T-helper 2 cell treated with Interferon-gamma antibody and Interleukin-4, amounts not matched to agents 100 ng/mL and 5 ng/mL, for 36 hours (primary cell): ENCODE results near the gene OSBPL7. TPM values are rescaled to one million over a fixed set of nuclear protein-coding genes. Genes with fewer than 3 reads are reported as not detected.

Experiments
- intact Hi-C: fragments of 100-400 bp; cut with micrococcal nuclease; formaldehyde crosslinking; loops from one replicate; pipeline ENCODE4 v1.15.1; 2023
- total RNA-seq: library from RNA; stranded (reverse); gene quantifications from 2 replicates; pipeline ENCODE4 v1.2.3, GENCODE V29; 2022

The OSBPL7 gene
- total RNA-seq, 1 donor from 2014 or later: 33.0 TPM

DNA sequence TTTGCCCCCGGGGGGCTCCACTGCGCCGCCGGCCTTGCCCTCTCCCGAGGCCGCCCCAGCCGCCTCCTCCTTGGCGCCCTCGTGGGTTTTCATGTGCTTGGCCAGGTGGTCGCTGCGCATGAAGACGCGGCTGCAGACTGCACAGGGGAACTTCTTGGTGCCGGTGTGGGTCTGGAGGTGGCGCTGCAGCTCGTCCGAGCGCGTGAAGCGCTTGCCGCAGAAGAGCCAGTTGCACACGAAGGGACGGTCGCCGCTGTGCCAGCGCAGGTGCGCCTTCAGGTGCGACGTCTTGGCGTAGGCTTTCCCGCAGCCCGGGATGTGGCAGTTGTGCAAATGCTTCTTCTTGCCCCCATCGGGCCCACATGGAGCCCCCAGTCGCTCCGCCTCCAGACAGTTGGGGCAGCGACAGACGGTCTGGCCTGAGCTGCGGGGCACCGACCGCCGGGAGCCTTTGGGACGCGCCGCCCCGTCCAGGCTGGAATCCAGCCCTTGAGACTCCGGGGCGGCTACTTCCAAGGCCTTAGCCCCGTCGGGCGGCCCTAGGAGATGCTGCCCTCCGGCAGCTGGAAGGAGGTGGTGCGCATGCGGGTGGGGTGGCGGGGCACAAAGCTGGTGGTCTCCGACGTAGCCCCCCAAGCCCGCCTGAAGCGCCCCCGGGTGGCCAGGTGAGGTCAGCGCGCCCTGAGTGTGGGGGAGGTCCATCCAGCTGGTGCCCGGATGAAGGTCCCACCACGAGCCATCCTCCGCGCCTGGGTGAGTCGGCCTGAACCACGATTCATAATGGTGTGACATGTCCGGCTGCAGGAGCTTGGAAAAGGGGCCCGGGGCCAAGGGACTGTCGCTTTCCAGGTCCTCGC is 26.0 kb upstream of the OSBPL7 start:
- intact Hi-C loops: no loop called here

DNA sequence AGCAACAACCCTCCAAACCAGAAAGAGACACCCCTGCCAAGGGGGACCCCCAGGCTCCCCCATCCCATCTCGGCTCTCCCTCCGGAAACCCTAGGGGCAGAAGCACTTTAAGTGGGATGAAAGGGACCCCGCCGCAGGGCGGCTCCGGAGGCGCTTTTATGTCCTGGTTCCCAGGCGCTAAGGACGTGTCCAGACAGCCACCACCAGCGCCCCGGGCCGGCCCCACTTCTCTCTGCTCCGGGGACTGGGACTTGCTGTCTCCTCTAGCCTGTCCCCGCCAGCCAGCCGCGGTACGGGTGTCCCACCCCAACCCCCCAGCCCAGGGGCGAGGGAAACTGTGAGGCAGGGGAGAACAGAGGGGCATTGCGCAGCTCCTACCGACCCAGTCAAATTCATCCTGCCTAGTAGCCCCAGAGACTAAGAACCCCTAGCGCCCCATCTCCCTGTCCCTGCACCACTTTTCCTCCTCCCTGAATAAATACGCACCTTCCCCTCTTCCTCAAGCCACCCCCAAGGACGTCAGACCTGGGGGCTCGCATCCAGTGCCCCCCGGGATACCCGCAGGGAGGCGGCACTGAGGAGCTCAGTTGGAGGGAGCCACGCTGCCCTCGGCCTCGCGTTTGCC is 25.2 kb upstream of the OSBPL7 start:
- intact Hi-C loops: no loop called here

DNA sequence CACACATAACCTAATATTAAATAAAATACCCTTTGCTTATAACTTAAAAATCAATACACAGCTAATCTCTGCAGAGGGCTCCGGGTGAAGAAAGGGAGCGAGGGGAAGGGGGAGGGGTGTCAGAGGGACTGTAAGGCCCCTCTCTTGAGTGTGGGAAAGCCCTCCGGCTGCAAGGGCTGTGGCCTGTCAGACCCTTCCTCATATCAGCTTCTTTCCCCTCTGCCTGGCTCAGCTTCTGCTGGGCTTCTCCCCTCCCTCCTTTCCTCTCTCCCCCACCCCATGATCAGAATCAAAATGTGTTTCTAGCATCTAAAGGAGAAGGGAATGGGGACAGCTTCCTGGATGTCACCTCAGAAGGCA is 24.1 kb upstream of the OSBPL7 start:
- intact Hi-C loops: no loop called here

DNA sequence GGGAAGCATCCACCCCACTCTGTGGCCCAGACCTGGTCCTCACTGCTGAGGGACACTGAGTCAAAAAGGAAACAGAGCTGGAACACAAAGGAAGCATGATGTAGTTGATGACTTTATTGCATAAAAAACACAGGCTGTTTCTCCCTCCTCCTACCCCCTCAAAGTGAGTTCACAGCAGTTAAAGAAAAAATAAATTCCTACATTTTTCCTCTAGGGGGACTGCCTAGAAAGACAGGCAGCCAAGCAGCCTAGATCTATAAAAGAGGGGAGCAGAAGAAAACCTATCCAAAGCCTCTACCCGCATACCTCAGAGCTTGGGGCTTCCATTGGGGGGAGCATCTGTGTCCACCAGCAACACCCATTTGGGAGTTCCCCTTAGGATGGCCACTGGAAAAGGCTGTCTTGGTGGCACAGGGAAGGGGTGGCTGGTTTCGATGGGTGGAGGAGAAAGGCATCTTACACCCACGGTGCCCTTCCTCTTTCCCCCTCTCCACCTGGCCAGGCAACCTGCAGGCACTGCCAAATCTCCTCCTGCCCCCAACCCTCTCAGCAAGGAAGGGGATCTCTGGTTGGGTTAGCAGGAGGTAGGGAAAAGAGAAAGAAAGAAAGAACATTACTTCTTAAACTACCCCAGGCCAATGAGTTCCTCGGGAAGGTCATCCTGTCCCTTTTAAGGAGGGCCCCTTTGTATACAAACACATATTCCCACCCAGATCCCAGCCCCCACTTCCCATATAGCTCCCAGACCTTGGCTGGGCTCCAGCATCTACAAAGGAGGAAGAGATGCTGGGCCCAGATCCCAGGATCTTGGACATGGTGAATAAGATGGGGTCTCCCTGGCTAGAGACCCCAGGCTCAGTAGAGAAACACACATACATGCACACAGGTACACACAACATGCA is 23.5 kb upstream of the OSBPL7 start:
- intact Hi-C loops: loop anchor here (5.0 kb wide), 1 partner anchor 97 kb away; the partner anchor contains the start of gene PNPO

- intact Hi-C loops: loop anchor here (5.0 kb wide), 1 partner anchor 98 kb away; the partner anchor contains the start of gene PNPO
These were observed 22.6 kb upstream of the OSBPL7 start for GRCh38 chr17:47844227-47844626.

- intact Hi-C loops: loop anchor here (2.0 to 5.0 kb wide), 2 partner anchors 99 to 127 kb away; partner anchors contain the start of genes CDK5RAP3 and PNPO
These were observed 21.8 kb upstream of the OSBPL7 start for GRCh38 chr17:47843391-47843730.

GRCh38 chr17:47841488-47842291 is 20.1 kb upstream of the OSBPL7 start:
- intact Hi-C loops: loop anchor here (1.0 to 5.0 kb wide), 4 partner anchors 10 to 129 kb away; partner anchors contain the start of genes CDK5RAP3, LRRC46, MRPL10 and PNPO

GRCh38 chr17:47840742-47841487 is 19.3 kb upstream of the OSBPL7 start, which contains the start of gene SCRN2:
Gene SCRN2 (minus strand): TSS chr17:47841273. CDS start chr17:47840843, 430 bp downstream.
- intact Hi-C loops: loop anchor here (1.0 to 5.0 kb wide), 3 partner anchors 10 to 101 kb away; partner anchors contain the start of genes LRRC46, MRPL10 and PNPO

DNA sequence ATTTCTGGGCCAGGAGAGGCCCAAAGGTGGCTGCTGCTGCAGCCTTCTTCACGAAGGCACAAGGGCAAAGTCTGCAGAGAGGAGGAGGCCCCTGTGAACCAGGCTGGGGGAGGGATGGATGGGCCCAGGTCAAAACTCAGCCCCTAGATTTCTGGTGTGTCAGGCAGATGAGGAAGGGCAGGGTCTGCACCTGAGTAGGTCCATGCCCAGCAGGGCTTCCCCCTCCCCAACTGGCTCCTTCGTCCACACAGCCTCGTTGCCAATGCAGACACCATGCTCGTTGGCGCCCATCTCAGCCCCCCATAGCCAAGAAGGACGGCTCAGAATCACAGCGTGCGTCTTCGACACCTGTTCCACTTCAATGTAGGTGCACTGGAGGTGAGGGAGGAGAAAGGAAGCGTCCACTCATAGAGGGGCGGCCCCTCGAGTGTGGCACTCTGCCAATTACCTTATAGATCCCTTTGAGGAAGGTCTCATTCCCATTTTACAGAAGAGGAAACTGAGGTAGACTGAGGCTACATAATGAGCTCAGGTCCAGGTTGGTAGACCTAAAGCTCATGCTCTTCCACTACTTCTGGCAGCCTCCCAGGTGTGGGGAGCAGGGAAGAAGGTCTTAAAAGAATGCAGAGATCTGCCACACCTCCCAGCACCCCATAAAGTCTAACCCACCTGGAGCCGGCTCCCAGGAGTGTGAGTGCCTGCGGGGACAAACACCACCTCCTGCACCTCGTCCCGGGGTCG is 18.6 kb upstream of the OSBPL7 start:
- intact Hi-C loops: loop anchor here (5.0 kb wide), 1 partner anchor 102 kb away; the partner anchor contains the start of gene PNPO

- intact Hi-C loops: no loop called here
These were observed 17.5 kb upstream of the OSBPL7 start for GRCh38 chr17:47839071-47839470.

- intact Hi-C loops: no loop called here
These were observed 17.0 kb upstream of the OSBPL7 start for GRCh38 chr17:47838636-47839035.

DNA sequence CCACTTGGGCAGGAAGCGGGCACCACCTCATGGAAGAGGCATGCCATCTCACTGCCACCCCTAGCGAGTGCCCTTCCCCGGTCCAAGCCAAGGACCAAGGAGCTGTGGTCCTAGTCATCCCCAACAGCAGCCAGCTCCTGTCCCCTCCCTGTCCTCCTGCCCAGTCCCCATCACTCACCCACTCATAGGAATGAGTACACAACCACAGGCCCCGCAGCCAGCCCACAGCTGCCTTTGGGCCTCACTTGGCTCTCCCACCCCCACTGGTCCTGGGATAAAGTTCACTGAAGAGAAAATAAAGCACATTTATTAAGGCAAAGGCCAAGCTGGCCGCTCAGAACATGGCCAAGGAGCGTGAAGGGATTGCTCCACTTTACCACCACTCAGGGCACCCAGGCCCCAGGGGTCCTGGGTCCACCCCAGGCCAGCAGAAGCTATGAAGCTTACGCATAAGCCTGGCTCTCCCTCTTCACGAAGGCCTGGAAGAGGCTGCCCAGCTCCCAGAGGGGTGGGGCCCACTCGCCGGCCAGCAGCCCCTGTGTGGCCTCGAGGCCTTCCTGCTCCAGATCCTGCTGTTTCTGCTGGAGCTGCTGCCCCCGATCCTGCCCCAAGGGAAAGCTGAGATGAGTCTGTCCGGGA is 15.9 kb upstream of the OSBPL7 start:
- intact Hi-C loops: no loop called here

- intact Hi-C loops: no loop called here
These were observed 15.0 kb upstream of the OSBPL7 start for GRCh38 chr17:47836601-47837000.

DNA sequence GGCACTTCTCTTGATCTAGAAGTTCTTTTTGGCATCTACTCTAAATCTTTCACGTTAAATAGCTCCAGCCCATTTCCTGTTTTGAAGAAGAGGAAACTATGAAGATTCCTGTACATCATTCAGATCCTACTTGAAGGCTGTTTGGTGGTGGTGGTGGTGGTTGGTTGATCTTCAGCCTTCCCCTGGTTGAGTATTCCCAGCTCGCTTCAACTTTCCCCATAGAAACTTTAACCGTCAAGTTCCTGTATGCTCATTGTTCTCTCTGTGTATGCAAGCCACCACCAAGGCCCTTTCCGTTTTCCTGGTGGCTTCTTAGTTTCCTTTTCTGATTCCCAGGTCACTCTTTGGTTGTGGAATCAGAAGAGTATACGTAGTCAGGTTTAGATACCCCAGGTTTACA is 13.2 kb upstream of the OSBPL7 start:
- intact Hi-C loops: no loop called here

- intact Hi-C loops: loop anchor here (1.0 kb wide), 4 partner anchors 9 to 183 kb away; partner anchors contain the start of genes KPNB1, OSBPL7, SCRN2 and SP2
These were observed 10.3 kb upstream of the OSBPL7 start for GRCh38 chr17:47831934-47832327.

DNA sequence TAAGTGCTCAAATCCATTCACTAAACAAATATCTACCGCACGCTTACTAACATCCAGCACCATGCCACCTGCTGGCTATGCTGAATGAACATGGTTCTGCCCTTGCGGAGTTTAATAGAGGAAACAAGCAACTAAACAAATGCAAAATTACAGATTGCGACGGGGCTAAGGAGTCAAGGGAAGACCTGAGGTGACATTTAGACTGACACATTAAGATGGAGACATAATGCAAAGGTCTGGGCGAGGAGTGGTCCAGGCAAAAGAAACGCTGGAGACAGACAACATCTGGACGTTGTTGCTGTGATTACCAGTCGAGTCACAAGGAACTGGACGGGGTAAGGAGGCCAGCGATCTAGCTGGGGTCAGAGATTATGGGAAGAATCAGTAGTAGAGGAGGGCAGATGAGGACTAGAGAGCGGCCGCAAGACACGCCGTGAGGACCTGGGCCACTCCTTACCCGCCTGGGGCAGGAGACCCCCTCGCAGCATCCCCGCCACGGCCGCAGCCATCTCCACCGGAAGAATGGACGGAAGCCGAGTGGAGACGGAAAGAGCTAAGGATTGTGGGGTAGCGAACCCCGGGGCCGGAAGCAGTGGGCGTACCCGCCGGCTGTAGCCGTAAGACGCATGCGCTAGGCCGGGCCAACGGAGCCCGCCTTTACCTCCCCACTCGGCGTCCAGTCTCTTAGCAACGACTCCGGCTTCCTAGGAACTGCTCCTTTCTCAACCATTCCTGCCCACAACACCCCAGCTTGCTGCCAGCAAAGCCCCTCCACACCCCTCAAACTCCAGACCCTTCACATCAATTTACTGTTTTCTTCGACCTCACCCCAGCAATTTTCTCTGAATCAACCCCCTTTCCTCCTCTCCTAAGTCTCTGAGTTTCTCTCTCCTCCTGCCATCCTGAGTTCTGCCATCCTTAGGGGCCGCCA is 9.7 kb upstream of the OSBPL7 start, which contains the start of the genes LRRC46 and MRPL10:
Gene LRRC46, plus strand, starts transcription at position 668 of the 931 bp plus-strand sequence. CDS start 320 bp downstream, outside the sequence.
Gene MRPL10, minus strand, starts transcription at position 539 of the 931 bp plus-strand sequence. Its CDS starts 30 bp downstream, at position 509.
- intact Hi-C loops: loop anchor here (1.0 kb wide), 4 partner anchors 10 to 182 kb away; partner anchors contain the start of genes KPNB1, OSBPL7, SCRN2 and SP2
